G401 (cell line): ENCODE data around the gene PCDH8. TPM values are rescaled to one million over a fixed set of nuclear protein-coding genes. Genes with fewer than 3 reads are reported as not detected.

ENCODE experiments used
- DNase-seq: peaks from one replicate; pipeline ENCODE4 v3.0.0-alpha.2; 2015; ENCODE audit warnings: low spot score
- in situ Hi-C: cut with HindIII; loops from 2 replicates; pipeline ENCODE4 v1.10.0; 2016; ENCODE audit warnings: low sequenced_read_pairs, mixed read lengths
- total RNA-seq: library from RNA; depleted of rRNA; stranded (reverse); fragments of >200 nt; shearing (Covaris generic); gene quantifications from 2 replicates; pipeline ENCODE4 v1.2.3, GENCODE V29; 2014; rRNA removed

Gene PCDH8, protein sequence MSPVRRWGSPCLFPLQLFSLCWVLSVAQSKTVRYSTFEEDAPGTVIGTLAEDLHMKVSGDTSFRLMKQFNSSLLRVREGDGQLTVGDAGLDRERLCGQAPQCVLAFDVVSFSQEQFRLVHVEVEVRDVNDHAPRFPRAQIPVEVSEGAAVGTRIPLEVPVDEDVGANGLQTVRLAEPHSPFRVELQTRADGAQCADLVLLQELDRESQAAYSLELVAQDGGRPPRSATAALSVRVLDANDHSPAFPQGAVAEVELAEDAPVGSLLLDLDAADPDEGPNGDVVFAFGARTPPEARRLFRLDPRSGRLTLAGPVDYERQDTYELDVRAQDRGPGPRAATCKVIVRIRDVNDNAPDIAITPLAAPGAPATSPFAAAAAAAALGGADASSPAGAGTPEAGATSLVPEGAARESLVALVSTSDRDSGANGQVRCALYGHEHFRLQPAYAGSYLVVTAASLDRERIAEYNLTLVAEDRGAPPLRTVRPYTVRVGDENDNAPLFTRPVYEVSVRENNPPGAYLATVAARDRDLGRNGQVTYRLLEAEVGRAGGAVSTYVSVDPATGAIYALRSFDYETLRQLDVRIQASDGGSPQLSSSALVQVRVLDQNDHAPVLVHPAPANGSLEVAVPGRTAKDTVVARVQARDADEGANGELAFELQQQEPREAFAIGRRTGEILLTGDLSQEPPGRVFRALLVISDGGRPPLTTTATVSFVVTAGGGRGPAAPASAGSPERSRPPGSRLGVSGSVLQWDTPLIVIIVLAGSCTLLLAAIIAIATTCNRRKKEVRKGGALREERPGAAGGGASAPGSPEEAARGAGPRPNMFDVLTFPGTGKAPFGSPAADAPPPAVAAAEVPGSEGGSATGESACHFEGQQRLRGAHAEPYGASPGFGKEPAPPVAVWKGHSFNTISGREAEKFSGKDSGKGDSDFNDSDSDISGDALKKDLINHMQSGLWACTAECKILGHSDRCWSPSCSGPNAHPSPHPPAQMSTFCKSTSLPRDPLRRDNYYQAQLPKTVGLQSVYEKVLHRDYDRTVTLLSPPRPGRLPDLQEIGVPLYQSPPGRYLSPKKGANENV
- total RNA-seq, result not detected in 2 replicates

DNA sequence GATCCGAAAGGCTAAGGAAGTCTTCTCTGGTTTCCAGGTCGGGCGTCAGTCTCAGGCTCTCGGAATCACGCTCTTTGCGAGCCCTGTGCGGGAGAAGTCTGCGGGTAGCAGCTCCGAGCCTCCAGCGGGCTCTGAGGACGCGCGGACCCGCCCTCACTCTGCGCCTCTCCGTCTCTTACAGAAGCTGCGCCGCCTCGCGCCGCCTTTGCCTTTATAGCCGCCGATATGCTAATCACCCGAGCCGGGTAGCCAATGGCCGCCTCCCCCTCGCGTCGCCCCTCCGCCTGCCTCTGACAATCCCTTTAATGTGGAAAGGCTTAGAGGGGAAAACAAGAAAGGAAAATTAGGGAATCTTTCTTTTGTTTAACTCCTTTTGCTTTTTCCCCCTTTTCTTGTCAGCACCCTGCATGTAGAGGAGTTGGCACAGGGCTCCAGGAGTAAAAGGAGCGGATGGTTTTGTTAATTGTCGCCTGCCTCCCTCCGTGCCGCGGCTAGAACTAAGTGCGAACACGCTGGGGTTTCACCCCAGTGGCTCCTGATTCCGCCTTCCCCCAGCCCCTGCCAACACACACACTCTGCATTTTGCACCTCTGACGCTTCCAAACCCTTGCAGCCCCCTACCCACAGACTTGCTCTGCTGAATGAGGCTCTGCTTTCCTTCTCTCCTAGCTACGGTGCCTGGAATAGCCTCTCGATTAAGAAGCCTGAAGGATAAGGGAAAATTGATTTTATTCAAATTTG is at the start of gene PCDH8:
Gene PCDH8, minus strand, starts transcription at position 186 of the 741 bp plus-strand sequence. CDS start 204 bp downstream, outside the sequence.
- DNase-seq, result peak; percentile 64
- in situ Hi-C loops, result no loop called here

DNA sequence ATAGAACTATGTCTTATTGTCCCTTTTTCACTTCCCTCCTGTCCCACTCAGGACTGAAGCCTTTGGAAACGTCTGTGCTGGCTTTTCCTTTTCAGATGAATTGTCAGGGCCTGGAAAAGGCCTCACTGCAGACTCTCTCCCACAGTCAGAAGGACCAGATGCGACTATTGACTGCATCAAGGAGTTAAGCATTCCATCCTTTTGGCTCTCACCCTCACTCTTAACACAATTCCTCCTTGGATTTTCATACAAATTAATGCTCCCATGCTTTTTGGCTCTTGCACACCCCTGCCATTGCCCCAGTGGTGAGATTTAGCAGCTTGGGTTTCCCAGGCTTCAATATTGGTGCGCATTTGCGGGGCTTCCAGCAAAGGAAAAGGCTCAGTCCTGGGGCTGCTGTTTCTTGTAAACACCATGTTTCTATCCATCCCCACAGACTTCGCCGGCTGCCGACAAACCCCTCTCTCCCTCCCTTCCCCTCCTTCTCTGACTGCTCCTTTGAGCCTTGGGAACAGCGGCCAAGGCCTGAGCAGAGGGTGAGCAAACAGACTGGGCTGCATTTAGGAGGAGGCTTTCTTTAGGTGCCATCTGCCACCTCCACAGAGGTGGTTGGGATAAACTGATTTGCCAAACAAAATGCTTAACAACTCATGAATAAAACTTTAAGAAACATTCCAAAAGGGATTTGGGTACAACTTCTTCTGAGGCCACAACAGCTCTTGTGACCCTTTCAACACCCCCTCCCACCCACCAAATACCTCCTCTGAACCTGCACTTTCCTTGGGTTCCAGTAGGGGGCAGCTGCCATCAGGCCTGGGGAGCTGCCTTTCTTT is 48.6 kb upstream of the PCDH8 start:
- peak; percentile 5 for DNase-seq
- in situ Hi-C loops, result no loop called here

DNA sequence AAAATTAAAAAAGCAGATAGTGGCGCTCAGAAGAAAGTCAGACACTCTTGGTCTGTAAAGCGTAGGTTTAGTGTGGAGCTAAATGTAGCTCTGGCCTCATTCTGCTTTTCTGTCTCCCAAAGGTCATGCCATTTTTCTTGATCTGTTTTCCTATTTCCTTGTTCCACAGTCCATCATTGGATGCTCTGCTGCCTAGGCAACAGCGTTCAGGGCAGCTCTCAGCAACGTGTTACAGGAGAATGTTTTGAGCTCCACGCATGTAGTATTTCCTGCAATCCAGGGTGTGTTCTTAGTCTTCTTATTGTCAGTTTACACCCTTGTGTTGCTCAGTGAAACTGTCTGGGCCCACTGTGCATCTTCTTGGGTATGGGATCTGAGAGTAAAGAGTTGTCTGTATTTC is 46.0 kb upstream of the PCDH8 start:
- DNase-seq, result no peak
- in situ Hi-C loops, result no loop called here

DNA sequence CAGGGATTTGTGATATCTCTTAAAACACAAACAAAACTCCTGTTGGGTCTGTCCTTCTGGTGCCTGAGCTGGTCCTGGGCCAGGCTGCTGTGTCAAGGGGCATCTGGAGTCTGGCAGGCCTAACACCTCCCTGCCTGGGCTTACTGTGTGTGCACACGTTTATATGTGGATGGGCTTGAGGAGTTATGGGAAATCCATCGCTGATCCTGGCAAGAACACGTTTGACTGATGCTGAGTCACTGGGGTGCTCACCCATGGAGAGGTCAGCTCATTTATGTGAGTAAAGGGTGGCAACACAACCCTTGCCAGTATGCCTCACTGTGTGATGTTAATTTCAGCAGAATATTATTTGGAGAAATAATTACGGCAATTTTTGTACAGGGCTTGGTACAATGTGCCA is 44.5 kb upstream of the PCDH8 start:
- no peak for DNase-seq
- in situ Hi-C loops, result no loop called here

DNA sequence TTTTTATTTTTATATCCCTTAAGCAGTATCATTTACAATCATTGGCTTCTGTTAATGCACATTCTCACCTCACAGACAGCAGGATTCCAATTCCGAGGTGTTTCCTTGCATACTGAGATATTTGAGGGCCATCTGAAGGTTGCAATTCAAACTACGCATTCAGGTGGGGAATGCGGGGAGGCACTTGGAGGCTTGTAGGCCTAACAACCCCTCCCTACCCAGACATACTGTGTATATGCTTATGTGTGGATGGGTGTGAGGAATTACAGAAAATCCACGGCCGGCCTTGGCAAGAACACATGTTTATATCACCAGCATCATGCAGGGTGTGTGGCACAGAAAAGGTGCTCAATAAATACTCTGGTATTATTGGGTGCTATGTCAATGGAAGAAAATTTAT is 43.3 kb upstream of the PCDH8 start:
- no peak for DNase-seq
- in situ Hi-C loops, result no loop called here

DNA sequence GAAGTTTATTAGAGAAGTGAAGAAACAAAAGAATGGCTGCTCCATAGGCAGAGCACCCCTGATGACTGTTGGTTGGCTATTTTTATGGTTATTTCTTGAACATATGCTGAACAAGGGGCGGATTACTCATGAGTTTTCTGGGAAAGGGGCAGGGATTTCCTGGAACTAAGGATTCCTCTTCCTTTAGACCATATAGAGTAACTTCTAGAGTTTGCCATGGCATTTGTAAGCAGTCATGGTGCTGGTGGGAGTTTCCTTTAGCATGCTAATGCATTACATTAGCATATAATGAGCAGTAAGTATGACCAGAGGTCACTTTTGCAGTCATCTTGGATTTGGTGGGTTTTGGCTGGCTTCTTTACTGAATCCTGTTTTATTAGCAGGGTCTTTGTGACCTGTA is 38.7 kb upstream of the PCDH8 start:
- in situ Hi-C loops, result no loop called here
- no peak for DNase-seq

DNA sequence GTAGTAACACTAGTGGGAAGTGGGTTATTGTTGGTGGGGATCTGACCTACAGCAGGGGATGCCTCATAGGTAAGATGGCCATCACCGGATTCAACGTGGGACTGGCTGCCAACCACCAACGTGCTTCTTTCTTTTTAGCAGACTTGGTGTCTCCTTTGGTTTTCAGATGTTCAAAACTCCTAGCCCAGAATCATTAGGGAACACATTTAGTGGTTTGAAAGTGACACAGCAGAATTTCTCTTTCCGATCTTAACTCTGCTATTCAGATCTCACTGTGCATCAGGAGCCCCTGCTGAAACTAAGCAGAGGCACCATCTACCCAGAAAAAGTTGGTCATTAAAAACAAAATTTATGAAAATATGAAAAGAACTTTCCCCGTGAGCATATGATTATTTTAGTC is 36.7 kb upstream of the PCDH8 start:
- in situ Hi-C loops, result no loop called here

DNA sequence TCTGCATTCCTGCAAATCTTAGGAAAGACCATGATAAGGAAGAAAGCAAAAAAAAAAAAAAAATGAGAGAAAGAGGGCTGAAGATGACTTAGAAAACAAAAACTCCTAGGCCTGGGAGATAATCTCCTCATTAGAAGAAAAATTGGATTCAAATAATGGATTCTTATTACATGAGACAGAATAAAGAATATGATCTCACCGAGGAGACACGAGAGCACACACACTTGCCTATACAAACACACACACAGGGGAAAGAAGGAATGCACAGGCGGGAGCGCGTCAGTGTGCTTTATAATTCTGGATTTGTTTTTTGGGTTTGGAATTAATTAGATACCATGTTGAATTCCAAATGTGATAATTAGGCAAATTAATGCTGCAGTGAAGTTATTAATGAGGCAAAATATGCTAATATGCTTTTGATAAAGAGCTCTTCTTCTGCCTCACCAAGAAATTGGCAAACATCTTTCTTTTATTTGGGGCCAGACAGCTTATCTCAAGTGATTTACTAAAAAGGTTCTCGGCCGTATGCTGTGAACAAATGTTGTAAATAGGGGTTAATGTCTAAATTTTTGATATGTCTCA is 36.1 kb upstream of the PCDH8 start:
- in situ Hi-C loops, result no loop called here
- DNase-seq, result no peak

More for the DNA sequence above, 36.7 kb upstream of the PCDH8 start:
- no peak for DNase-seq

DNA sequence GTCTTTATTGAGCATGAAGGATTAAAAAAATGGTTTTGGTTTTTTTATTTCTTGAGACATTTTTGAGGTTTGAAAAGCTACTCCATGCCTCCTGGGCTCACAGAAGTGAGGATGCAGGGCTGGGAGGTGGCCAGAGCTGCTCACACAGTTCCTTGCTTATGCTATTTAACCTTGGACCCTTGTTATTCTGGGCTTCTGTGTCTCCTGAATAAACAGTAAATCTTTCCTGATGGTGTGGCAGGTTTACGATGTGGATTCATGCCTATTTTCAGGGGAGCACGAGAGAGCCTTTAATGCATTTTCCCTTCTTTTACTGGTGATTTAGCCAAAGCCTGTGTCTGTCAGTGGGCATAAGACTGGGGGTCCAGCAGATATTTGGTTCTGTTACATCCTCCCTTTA is 34.3 kb upstream of the PCDH8 start:
- in situ Hi-C loops, result no loop called here
- no peak for DNase-seq

DNA sequence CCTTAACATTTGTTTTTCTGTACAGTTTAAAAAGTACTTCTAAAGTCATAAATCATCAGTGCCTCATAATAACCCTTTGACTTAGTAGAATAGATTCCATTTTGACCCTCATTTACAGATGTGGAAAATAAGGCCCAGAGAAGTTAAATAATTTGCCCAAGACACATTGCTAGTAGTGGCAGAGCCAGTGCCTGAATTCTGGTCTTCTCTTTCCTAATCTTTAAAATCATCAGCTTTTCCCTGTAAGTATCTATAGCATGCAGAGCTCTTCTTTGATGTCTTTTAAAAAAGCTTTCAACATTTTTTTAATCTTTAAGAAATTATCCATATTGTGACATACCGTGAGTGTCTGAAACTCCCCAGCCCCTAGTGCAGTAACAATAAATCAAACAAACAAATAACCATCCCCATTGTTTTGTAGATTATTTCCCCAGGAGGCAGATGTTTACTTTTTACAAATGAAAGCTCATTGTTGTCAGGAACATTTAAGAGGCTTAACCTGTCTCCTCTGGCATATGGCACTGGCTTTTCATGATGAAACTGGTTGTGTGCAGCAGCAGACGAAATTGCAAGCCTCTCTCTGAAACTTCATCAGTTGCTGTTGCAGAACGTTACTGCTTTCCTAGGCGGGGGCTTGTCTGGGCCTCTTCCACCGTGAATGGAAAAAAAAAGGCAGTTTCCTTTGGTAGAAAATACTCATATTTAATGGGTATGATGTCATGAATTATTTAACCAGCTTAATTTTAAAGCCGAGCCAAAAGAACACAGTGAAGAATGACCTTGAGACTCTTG is 31.7 kb upstream of the PCDH8 start:
- DNase-seq, result no peak
- in situ Hi-C loops, result no loop called here

DNA sequence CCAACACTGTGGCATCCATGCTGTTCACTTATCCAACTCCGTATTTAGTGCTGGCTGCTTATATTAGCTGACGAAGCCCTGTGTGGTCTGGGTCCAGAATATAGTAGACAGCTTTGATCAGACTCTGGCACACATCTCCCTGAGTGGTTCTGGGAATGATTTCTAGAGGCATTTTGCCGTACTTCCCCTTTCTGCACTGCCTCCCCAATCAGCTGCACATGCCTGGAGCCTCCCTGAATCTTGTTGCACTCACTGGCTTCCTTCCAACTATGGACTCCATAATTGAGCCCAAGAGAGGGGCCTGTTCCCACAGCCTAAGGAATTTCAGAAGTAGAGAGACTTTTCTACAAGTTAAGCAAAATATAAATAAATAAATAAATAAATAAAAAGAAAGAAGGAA is 30.4 kb upstream of the PCDH8 start:
- no peak for DNase-seq
- in situ Hi-C loops, result no loop called here

DNA sequence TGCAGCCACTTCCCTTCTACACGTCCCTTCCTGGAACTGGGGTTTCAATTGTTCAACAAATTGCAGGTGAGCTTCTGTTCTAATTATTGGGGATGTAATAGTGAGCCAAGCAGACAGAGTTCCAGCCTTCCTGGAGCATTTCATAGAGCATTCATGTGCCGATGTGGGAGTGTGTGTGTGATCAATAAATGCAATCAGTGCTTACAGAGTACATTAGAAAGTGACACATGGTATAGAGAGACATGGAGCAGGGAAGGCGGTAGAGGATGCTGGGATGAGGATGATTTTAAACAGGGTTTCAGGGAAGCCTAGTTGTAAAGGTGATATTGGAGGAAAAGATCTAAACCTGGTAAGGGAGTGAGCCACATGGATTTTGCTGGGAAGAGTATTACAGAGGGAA is 21.7 kb upstream of the PCDH8 start:
- DNase-seq, result no peak
- in situ Hi-C loops, result no loop called here

DNA sequence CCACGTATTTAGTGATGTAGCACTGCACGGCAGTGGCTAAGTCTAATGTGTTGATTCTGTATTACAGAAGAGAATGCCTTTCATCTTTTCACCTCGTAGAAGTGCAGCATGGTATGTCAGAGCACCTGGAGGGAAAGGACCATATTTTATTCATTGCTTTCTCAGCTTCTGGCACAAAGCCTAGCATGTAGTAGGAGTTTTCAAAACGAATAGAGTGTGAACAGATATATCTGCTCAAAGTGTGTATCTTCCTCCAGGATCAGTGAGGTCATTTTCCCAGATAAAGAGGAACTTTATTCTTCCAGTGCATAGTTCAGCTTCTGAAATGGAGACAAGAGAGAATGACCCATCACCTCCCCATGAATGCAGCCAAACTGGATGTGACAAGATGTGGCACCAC is 21.2 kb upstream of the PCDH8 start:
- in situ Hi-C loops, result no loop called here
- no peak for DNase-seq

DNA sequence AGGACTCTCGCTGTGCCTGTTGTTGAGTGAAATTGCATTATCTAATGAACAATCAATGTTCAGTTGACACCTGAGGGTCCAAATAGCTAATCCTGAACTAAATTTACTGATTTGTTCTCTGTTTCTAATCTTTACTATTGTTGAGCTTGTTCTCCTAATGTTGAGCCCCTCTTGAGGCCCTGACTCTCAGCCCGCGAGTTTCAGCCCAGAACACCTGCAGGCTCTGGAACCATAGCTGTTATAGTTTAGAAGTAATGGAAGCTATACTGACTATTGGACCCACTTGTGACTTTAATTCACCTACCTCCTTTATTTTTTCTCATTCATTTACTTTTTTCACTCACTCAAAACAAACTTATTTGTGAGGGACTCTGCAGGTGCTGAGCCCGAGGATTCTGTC is 20.6 kb upstream of the PCDH8 start:
- in situ Hi-C loops, result no loop called here
- no peak for DNase-seq

DNA sequence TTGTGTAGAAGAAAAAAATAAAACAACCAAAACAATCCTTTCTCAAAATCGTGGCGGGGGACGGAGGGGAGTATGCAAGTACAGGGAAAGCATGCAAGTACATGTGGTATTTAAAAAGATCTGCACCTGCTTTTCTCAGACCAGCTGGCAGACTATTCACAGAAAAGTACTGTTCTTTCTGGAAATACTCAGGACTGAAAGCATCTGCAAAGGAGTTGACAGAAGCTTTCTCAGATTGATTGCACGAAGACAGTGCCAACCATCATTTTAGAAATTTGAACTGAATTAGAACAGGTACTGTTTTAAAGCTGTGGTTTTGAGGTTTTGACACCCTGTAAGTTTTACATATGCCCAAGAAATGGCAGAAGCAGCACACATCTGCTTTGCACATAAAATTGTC is 19.8 kb upstream of the PCDH8 start:
- in situ Hi-C loops, result no loop called here
- no peak for DNase-seq

DNA sequence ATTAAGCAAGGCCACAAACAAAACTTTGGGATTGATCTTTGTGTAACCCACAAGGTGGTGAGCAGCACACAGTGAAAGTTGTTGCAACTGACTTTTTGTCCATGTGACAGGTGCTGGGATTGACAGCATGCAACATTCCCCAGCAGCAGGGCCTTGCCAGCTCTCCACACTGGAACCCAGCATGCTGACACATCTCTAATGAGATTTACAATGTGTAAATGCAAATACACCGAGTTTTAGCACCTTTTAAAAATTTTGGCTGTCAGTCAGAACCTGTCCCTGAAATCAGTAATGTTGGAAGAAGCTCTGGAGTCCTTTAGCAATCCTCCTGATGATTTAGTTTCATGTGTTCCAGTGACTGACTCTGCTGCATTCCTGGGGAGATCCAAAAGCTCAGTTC is 16.5 kb upstream of the PCDH8 start:
- no peak for DNase-seq
- in situ Hi-C loops, result no loop called here

DNA sequence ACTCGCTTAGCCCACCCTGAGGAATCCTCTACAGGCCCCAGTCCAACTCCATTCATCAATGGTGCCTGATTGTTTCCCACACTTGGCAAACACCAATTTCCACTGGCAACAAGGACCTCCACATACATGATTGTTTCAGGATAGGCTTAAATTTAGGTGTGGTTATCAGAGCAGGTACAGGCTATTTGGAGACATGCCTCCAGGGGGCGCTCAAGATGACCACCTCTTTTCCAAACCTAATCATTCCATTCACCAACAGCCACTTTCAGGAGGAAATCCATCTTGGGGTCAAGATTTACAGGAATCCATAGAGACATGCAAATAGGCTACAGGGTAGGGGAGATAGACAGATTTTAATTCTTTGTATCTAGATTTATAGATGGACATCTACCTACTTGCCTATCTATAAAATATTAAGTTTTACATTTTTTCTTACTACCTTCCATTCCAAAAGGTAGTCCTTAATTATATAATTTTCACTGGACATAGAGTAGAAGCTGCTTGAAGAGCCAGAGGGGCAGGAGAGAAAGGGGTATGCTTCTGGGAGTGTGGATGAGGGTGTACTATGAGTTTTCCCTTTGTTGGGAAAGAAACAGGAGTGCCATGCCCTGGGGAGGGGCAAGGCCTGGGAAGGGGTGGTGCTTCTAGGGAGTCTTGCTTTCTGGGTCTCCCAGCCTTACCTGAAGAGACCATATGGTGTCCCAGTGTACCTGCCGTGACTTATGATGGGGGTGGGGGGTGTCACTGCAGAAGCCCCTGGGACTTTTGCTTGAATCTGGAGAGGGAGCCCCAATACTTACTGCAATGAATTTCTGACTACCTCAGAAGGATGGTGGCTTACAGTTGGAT is 14.1 kb upstream of the PCDH8 start:
- DNase-seq, result no peak
- in situ Hi-C loops, result no loop called here
